Panc1 (cell line): Measurements from ENCODE around the gene DPEP2. TPM values are rescaled to one million over a fixed set of nuclear protein-coding genes. Genes with fewer than 3 reads are reported as not detected.
"Not testable (repeated sequence)": the region's sequence is repeated elsewhere in the genome, so short reads cannot be mapped to it uniquely, and the experiment has no call there.

ENCODE experiments used
- ATAC-seq: fragments of 200-7000 bp; cut with Tn5 transposase; 2 replicates; pipeline ENCODE4 v1.9.1; 2020; ENCODE audit warnings: mild to moderate bottlenecking, moderate library complexity
- BruUV-seq: library from RNA; stranded (reverse); fragments of 400-500 nt; replicated peaks from 2 replicates; lab custom pipeline; 2021; lab: Mats Ljungman, UMichigan
- CTCF ChIA-PET: fragments of 300-600 bp; sonication (Branson Sonifier 250); formaldehyde crosslinking; loops from one replicate; lab custom pipeline; 2022; ENCODE audit warnings: antibody characterized with exemption; lab: Charles Lee
- POLR2A ChIA-PET: fragments of 300-600 bp; sonication (Branson Sonifier 250); formaldehyde crosslinking; loops from one replicate; lab custom pipeline; 2022; ENCODE audit warnings: antibody characterized with exemption; lab: Charles Lee
- DNase-seq: peaks from one replicate; pipeline ENCODE4 v3.0.0-alpha.2; 2010; ENCODE audit warnings: low read depth, low spot score
- H3K27ac ChIP-seq: 2 replicates; pipeline ENCODE4 v1.5.1; 2011; ENCODE audit warnings: mild to moderate bottlenecking, low read length, inconsistent platforms
- H3K27me3 ChIP-seq: fragments of 200-500 bp; sonication (Bioruptor generic); 2 replicates; pipeline ENCODE4 v1.6.0; 2014; ENCODE audit warnings: low read length, inconsistent platforms; ENCODE audit not compliant: control insufficient read depth, insufficient read depth
- H3K36me3 ChIP-seq: fragments of 200-500 bp; sonication (Bioruptor generic); 2 replicates; pipeline ENCODE4 v1.5.1; 2014; ENCODE audit warnings: inconsistent platforms, mild to moderate bottlenecking, low read length, moderate library complexity; ENCODE audit not compliant: control insufficient read depth, insufficient read depth
- H3K4me1 ChIP-seq: 2 replicates; pipeline ENCODE4 v1.5.1; 2011; ENCODE audit warnings: inconsistent platforms, mild to moderate bottlenecking, low read length, moderate library complexity; ENCODE audit not compliant: control insufficient read depth, insufficient read depth
- H3K4me3 ChIP-seq, 2 experiments: 2 replicates each; pipeline ENCODE4 v1.5.1; 2011 to 2012; ENCODE audit warnings: low read depth in 2 of 2, low read length in 2 of 2, mild to moderate bottlenecking in 2 of 2, inconsistent platforms in 1 of 2, moderate library complexity in 1 of 2
- H3K9me3 ChIP-seq: fragments of 200-500 bp; sonication (Bioruptor generic); 2 replicates; pipeline ENCODE4 v1.5.1; 2014; ENCODE audit warnings: low read depth, mild to moderate bottlenecking, inconsistent platforms, low read length, moderate library complexity; ENCODE audit not compliant: control insufficient read depth, insufficient read depth
- POLR2AphosphoS5 ChIP-seq: IDR thresholded peaks from 2 replicates; pipeline ENCODE4 v1.6.1; 2012; ENCODE audit warnings: mild to moderate bottlenecking, low read depth, low read length, moderate library complexity
- SIN3A ChIP-seq: IDR thresholded peaks from 2 replicates; pipeline ENCODE4 v1.6.1; 2012; ENCODE audit warnings: low read depth, mild to moderate bottlenecking, low read length, moderate library complexity, borderline replicate concordance; ENCODE audit not compliant: insufficient read depth
- TCF7L2 ChIP-seq: IDR thresholded peaks from 2 replicates; pipeline ENCODE4 v1.6.1; 2011; ENCODE audit warnings: mild to moderate bottlenecking, low read depth, low read length, inconsistent platforms
- in situ Hi-C: cut with HindIII; loops from 2 replicates; pipeline ENCODE4 v1.10.0; 2016; ENCODE audit warnings: low sequenced_read_pairs, low pct_unique_long_range_greater_than_20kb
- intact Hi-C: fragments of 100-400 bp; cut with micrococcal nuclease; formaldehyde crosslinking; loops from one replicate; pipeline ENCODE4 v1.10.0; 2022; ENCODE audit not compliant: unreplicated experiment
- total RNA-seq: library from RNA; stranded (reverse); gene quantifications from one replicate; pipeline ENCODE4 v1.2.1, GENCODE V29; 2021; ENCODE audit not compliant: unreplicated experiment
- TF ChIP-seq, protein P1 (sequence below): fragments of 450-650 bp; IDR thresholded peaks from 2 replicates; pipeline ENCODE4 v1.5.1; 2017; ENCODE audit warnings: mild to moderate bottlenecking
- TF ChIP-seq, protein P2 (sequence below), 2 experiments: IDR thresholded peaks; 2 replicates each; pipeline ENCODE4 v1.6.1; 2011 to 2012; ENCODE audit warnings: low read depth in 2 of 2, control low read depth in 1 of 2, low read length in 1 of 2, mild to moderate bottlenecking in 1 of 2, moderate library complexity in 1 of 2; ENCODE audit not compliant: insufficient read depth in 1 of 2

DPEP2 gene
- total RNA-seq, 1 experiment from 2014 or later, result not detected

DNA sequence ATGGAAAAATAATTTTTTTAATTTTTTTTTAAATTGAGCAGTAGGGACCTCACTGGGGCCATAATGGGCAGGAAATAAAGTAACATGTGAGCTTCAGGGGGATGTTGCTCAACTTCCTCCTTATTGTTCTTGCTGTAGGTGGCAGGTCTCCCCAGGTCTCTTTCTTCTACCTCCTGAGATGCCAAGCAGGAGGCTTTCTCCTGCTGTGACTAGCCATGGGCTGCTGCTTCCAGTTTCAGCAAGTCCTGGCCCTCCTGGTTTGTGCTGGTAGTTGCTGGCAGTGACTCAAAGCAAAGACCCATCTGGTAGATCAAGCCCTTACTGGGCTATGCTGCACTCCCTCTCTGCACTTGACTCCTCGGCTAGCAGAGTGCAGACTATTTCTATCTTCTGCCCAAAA is 14.2 kb upstream of the DPEP2 start:
- intact Hi-C loops (no loop called here), in situ Hi-C loops (no loop called here)
- no peaks in the 10 kb centered on the region for H3K27me3 ChIP-seq
- no peaks in the 10 kb centered on the region for H3K4me1 ChIP-seq
- TF ChIP-seq POLR2AphosphoS5 (no peak), SIN3A (no peak), TCF7L2 (no peak)
- TF ChIP-seq, protein P1, sequence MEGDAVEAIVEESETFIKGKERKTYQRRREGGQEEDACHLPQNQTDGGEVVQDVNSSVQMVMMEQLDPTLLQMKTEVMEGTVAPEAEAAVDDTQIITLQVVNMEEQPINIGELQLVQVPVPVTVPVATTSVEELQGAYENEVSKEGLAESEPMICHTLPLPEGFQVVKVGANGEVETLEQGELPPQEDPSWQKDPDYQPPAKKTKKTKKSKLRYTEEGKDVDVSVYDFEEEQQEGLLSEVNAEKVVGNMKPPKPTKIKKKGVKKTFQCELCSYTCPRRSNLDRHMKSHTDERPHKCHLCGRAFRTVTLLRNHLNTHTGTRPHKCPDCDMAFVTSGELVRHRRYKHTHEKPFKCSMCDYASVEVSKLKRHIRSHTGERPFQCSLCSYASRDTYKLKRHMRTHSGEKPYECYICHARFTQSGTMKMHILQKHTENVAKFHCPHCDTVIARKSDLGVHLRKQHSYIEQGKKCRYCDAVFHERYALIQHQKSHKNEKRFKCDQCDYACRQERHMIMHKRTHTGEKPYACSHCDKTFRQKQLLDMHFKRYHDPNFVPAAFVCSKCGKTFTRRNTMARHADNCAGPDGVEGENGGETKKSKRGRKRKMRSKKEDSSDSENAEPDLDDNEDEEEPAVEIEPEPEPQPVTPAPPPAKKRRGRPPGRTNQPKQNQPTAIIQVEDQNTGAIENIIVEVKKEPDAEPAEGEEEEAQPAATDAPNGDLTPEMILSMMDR, result no peak
- TF ChIP-seq, protein P2, sequence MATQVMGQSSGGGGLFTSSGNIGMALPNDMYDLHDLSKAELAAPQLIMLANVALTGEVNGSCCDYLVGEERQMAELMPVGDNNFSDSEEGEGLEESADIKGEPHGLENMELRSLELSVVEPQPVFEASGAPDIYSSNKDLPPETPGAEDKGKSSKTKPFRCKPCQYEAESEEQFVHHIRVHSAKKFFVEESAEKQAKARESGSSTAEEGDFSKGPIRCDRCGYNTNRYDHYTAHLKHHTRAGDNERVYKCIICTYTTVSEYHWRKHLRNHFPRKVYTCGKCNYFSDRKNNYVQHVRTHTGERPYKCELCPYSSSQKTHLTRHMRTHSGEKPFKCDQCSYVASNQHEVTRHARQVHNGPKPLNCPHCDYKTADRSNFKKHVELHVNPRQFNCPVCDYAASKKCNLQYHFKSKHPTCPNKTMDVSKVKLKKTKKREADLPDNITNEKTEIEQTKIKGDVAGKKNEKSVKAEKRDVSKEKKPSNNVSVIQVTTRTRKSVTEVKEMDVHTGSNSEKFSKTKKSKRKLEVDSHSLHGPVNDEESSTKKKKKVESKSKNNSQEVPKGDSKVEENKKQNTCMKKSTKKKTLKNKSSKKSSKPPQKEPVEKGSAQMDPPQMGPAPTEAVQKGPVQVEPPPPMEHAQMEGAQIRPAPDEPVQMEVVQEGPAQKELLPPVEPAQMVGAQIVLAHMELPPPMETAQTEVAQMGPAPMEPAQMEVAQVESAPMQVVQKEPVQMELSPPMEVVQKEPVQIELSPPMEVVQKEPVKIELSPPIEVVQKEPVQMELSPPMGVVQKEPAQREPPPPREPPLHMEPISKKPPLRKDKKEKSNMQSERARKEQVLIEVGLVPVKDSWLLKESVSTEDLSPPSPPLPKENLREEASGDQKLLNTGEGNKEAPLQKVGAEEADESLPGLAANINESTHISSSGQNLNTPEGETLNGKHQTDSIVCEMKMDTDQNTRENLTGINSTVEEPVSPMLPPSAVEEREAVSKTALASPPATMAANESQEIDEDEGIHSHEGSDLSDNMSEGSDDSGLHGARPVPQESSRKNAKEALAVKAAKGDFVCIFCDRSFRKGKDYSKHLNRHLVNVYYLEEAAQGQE (IDR thresholded peaks at IDR 0.05; ENCODE audit: insufficient read depth in 1 of 2, low read depth in 2 of 2, low read length in 1 of 2), result no peak
- ATAC-seq, result no peak
- BruUV-seq, result no TSS peak
- H3K27ac ChIP-seq, result no peak overlapping the region
- H3K9me3 ChIP-seq, result no peaks in the 10 kb centered on the region
- no peak for DNase-seq
- no peak overlapping the region for H3K4me3 ChIP-seq
- no peaks in the 10 kb centered on the region for H3K36me3 ChIP-seq
- ChIA-PET CTCF (no interaction called here), POLR2A (no interaction called here)

DNA sequence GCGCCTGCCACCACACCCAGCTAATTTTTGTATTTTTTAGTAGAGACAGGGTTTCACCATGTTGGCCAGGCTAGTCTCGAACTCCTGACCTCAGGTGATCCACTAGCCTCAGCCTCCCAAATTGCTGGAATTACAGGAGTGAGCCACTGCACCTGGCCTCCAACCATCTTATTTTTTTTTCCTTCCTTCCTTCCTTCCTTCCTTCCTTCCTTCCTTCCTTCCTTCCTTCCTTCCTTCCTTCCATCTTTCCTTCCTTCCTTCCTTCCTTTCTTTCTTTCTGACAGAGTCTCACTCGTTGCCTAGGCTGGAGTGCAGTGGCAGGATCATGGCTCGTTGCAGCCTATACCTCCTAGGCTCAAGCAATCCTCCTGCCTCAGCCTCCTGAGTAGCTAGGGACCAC is 10.6 kb upstream of the DPEP2 start:
- H3K9me3 ChIP-seq, DNase-seq, H3K27ac ChIP-seq, H3K4me3 ChIP-seq, H3K27me3 ChIP-seq, BruUV-seq, H3K4me1 ChIP-seq, intact Hi-C loops, in situ Hi-C loops, POLR2A ChIA-PET, H3K36me3 ChIP-seq, ATAC-seq: not testable (repeated sequence)
- CTCF ChIA-PET, result interaction anchor here (0.7 to 0.8 kb wide), 2 partner anchors 167 to 467 kb away, joined by 3 to 5 read pairs; no protein-coding TSS in a partner anchor

DNA sequence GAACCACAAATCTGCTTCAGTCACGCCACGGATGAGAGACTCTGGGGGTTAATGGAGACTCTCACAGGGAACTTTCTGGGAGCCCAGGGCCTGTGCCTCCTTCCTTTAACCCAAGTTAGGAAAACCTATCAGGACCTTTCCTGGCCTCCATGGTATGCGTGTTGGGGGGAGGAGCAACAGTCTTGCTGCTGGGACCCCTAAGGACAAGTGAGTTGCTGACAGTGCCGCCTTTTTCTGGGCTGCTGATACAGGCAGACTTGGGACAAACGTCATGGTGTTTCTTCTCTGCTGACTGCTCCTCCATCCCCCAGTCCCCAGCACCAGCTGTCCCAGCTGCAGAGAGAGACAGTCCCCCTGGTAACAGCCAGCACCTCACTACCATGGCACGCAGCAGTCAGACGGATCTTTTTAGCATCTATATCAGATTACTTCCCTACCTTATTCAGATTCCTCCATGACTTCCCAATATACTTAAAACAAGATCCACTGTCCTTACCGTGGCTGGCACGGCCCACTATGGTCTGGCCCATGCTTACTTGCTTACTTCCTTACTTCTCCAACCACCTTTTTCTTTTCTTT is 10.0 kb upstream of the DPEP2 start:
- CTCF ChIA-PET, result interaction anchor here (0.7 to 0.8 kb wide), 2 partner anchors 166 to 466 kb away, joined by 3 to 5 read pairs; no protein-coding TSS in a partner anchor
- Histone ChIP-seq H3K4me3 (no peak overlapping the region), H3K27ac (no peak overlapping the region), H3K9me3 (no peaks in the 10 kb centered on the region), H3K27me3 (no peaks in the 10 kb centered on the region), H3K4me1 (no peaks in the 10 kb centered on the region), H3K36me3 (no peaks in the 10 kb centered on the region)
- in situ Hi-C loops, result no loop called here
- POLR2A ChIA-PET, result no interaction called here
- ATAC-seq, result no peak
- BruUV-seq, result no TSS peak
- intact Hi-C loops, result no loop called here
- TF ChIP-seq, protein P2 (IDR thresholded peaks at IDR 0.05; ENCODE audit: insufficient read depth in 1 of 2, low read depth in 2 of 2, low read length in 1 of 2), result no peak
- no peak for TF ChIP-seq SIN3A
- DNase-seq, result no peak
